ENCODE data around the gene SUDS3. TPM values are rescaled to one million over a fixed set of nuclear protein-coding genes. Genes with fewer than 3 reads are reported as not detected.

The SUDS3 gene
- total RNA-seq, 3 donors from 2014 or later: 38.9 to 66.3 (median 47.2) TPM

DNA sequence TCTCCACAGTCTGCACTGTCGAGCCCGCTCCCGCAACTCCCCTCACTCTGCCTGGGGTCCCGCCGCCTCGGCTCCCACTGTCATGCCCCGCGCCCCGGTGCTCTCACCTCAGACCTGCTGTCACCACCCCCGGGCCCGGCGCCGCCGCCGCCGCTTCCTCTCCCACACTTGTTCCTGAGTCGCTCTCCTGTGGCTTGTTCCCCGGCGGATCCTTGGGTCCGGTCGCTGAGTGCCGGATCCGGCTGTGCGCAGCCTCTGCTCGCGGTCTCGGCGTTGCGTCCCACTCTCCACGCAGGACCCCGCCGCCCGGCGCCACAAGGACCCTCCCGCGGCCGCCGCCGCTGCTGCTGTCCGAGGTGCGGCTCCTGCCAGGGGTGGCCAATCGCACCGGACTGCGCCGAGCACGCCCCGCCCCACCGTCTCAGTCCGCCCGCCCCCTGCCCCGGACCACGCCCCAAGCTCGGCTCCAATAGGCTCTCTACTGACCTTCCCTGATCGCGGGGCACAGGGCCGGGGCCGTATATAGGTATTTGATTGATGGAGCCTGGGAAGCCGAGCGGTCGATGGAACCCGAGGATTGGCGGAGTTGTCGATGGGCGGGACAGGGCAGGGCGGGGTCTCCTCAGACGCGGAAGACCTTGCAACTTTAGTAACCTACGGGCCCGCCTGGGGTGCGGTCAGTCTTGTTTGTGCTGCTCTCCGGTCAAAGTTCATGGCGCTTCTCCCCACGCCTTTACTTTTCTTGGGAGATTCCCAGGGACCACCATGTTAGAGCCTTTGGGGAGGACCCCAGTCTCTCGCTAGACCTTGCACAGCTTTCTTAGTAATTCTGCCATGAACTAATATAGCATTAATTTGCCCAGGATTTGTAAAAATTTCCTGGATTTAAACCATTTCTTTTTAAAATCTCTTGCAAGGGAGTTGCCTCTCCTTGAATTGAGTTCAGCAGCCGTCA is 3.5 kb upstream of the SUDS3 start, which contains the start of gene TAOK3:
Gene TAOK3, minus strand, starts transcription at position 367 of the 955 bp plus-strand sequence. CDS start 117,340 bp downstream, outside the sequence.
- Histone ChIP-seq H3K27me3 (no peaks in the 10 kb centered on the region), H3K27ac (peak within 1 kb of the TSS; percentile 60 to 88), H3K4me1 (peaks cover 0 to 15% of the 10 kb centered on the region in 2 donors), H3K36me3 (no peaks in the 10 kb centered on the region), H3K4me3 (peak within 1 kb of the TSS; percentile 75 to 88 (median 86)), H3K9me3 (no peaks in the 10 kb centered on the region)
- intact Hi-C loops (cut with DNase I; ENCODE audit: low total_unique reads): no loop called here
- TF ChIP-seq POLR2AphosphoS5 (IDR thresholded peaks at IDR 0.05): peak; percentile 62 to 87 (median 74)
- TF ChIP-seq, protein P1, sequence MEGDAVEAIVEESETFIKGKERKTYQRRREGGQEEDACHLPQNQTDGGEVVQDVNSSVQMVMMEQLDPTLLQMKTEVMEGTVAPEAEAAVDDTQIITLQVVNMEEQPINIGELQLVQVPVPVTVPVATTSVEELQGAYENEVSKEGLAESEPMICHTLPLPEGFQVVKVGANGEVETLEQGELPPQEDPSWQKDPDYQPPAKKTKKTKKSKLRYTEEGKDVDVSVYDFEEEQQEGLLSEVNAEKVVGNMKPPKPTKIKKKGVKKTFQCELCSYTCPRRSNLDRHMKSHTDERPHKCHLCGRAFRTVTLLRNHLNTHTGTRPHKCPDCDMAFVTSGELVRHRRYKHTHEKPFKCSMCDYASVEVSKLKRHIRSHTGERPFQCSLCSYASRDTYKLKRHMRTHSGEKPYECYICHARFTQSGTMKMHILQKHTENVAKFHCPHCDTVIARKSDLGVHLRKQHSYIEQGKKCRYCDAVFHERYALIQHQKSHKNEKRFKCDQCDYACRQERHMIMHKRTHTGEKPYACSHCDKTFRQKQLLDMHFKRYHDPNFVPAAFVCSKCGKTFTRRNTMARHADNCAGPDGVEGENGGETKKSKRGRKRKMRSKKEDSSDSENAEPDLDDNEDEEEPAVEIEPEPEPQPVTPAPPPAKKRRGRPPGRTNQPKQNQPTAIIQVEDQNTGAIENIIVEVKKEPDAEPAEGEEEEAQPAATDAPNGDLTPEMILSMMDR (IDR thresholded peaks at IDR 0.05): no peak
- TF ChIP-seq POLR2A (IDR thresholded peaks at IDR 0.05): peak; percentile 83
- DNase-seq (ENCODE audit: low spot score in 2 of 2): peak; percentile 98 to 99

DNA sequence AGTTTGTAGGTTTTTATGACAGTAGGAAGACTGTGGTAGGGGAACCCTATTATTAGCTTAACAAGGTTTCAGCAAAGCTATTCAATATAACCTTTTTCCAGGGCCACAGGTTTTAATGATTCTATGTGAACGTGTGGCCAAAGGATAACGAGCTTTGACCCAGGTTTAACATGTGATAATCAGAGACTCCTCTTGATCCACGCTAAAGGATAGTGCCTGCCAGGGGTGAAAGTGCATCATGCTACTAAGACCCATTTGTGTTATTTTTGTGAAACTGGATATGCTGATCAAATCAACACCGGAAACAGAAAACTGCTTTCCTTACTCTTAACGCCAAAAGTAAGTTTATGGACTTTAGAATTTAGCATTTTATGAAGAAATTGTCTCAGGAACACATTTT is 2.7 kb upstream of the SUDS3 start:
- no peaks in the 10 kb centered on the region for H3K9me3 ChIP-seq
- TF ChIP-seq POLR2AphosphoS5 (IDR thresholded peaks at IDR 0.05) (no peak), POLR2A (IDR thresholded peaks at IDR 0.05) (no peak)
- TF ChIP-seq, protein P1 (IDR thresholded peaks at IDR 0.05): no peak
- no peaks in the 10 kb centered on the region for H3K36me3 ChIP-seq
- no peak for DNase-seq (ENCODE audit: low spot score in 2 of 2)
- peak overlapping the region; percentile 60 to 88 for H3K27ac ChIP-seq
- intact Hi-C loops (cut with DNase I; ENCODE audit: low total_unique reads): loop anchor here (2.0 kb wide), 1 partner anchor 191 kb away; no protein-coding TSS in a partner anchor
- peak overlapping the region; percentile 75 to 88 (median 86) for H3K4me3 ChIP-seq
- H3K4me1 ChIP-seq: peaks cover 0 to 15% of the 10 kb centered on the region in 2 donors
- no peaks in the 10 kb centered on the region for H3K27me3 ChIP-seq

DNA sequence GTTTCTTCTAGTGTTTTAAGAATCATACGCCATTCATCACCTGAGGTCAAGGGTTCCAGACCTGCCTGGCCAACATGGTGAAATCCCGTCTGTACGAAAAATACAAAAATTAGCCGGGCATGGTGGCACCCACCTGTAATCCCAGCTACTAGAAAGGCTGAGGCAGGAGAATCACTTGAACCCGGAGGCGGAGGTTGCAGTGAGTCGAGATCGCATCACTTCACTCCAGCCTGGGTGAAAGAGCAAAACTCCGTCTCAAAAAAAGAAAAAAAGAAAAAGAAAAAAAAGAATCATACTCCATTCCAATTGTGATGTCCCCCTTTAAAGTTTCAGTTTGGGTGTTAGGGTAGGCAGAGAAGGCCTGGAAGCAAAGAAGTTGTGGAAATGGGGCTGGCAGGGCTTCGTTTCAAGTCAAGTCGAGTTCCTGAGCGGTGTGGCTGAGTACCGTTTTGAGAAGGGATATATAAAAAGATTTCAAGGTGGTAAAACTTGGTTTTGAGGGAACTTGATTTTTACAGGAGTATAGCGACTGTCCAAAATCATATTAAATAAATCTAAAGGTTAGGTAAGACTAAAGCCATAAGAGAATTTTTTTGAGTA is 2.1 kb upstream of the SUDS3 start:
- H3K27ac ChIP-seq: peak overlapping the region; percentile 15 to 31
- peaks cover 0 to 15% of the 10 kb centered on the region in 2 donors for H3K4me1 ChIP-seq

DNA sequence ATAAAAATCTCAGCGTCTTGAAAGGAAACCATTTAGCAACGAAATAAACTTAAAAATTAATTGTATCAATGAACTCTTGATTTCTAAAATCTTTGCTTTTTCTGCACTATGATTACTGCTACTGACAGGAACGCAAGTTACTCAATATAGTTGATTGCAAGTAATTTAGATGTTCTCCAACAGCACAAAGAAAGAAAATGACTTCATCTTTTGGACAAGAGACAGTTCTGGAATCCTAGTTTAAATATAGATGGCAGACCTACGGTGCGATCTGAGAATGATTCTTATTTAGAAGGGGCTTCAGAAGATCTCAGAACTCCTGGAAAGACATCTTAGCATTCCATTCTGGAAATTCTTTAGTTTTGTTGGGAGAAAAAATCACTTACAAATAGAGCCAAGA is 1.4 kb upstream of the SUDS3 start:
- no peak for TF ChIP-seq POLR2A (IDR thresholded peaks at IDR 0.05)
- TF ChIP-seq, protein P1 (IDR thresholded peaks at IDR 0.05): no peak
- TF ChIP-seq POLR2AphosphoS5 (IDR thresholded peaks at IDR 0.05): no peak
- no peak for DNase-seq (ENCODE audit: low spot score in 2 of 2)
- intact Hi-C loops (cut with DNase I; ENCODE audit: low total_unique reads): loop anchor here (2.0 to 5.0 kb wide), 2 partner anchors 93 to 192 kb away; no protein-coding TSS in a partner anchor
- Histone ChIP-seq H3K27me3 (no peaks in the 10 kb centered on the region), H3K36me3 (no peaks in the 10 kb centered on the region), H3K9me3 (no peaks in the 10 kb centered on the region), H3K4me3 (peak overlapping the region in 2 of 3 donors; percentile 95 to 98), H3K27ac (peak overlapping the region; percentile 93 to 98), H3K4me1 (peaks cover 0 to 15% of the 10 kb centered on the region in 2 donors)

More for the DNA sequence above, 2.1 kb upstream of the SUDS3 start:
- Histone ChIP-seq H3K36me3 (no peaks in the 10 kb centered on the region), H3K9me3 (no peaks in the 10 kb centered on the region), H3K4me3 (peak overlapping the region in 1 of 3 donors; percentile 75), H3K27me3 (no peaks in the 10 kb centered on the region)
- TF ChIP-seq, protein P1 (IDR thresholded peaks at IDR 0.05): no peak
- TF ChIP-seq POLR2A (IDR thresholded peaks at IDR 0.05): no peak
- no peak for TF ChIP-seq POLR2AphosphoS5 (IDR thresholded peaks at IDR 0.05)
- no peak for DNase-seq (ENCODE audit: low spot score in 2 of 2)
- intact Hi-C loops (cut with DNase I; ENCODE audit: low total_unique reads): loop anchor here (2.0 kb wide), 1 partner anchor 191 kb away; no protein-coding TSS in a partner anchor

All from breast epithelium (tissue), 4 donors.